ENCODE data around the gene METAP1D. TPM values are rescaled to one million over a fixed set of nuclear protein-coding genes. Genes with fewer than 3 reads are reported as not detected.

METAP1D gene
- total RNA-seq, result 4.5 to 9.9 TPM (median 4.6 TPM) in 3 replicates
- long read RNA-seq, partial matches to known transcripts, result 1 of 7 reads
- long read RNA-seq, other reads (novel, unspliced or antisense), result 3 of 7 reads

GRCh38 chr2:171999604-172000469, at the start of gene METAP1D:
Gene METAP1D (plus strand): TSS chr2:171999953. CDS start chr2:171999970, 17 bp downstream.
- DNase-seq (ENCODE audit: low spot score), result peak; percentile 95
- H3K4me1 Mint-ChIP-seq (ENCODE audit: low read depth), result peaks cover 17% of the 10 kb centered on the region
- no peaks in the 10 kb centered on the region for H3K27me3 Mint-ChIP-seq (ENCODE audit: low read depth)
- peak within 1 kb of the TSS; percentile 94 for H3K4me3 Mint-ChIP-seq (ENCODE audit: unreplicated experiment)
- no peaks in the 10 kb centered on the region for H3K36me3 Mint-ChIP-seq (ENCODE audit: low read depth)
- peak within 1 kb of the TSS; percentile 95 for H3K27ac Mint-ChIP-seq (ENCODE audit: unreplicated experiment)
- no peaks in the 10 kb centered on the region for H3K9me3 Mint-ChIP-seq (ENCODE audit: low read depth)
- no peak for TF ChIP-seq CTCF (IDR thresholded peaks at IDR 0.05)

GRCh38 chr2:171952276-171952675, 47.5 kb upstream of the METAP1D start:
- no peak for DNase-seq (ENCODE audit: low spot score)
- H3K4me3 Mint-ChIP-seq (ENCODE audit: unreplicated experiment), result no peak overlapping the region
- no peak overlapping the region for H3K27ac Mint-ChIP-seq (ENCODE audit: unreplicated experiment)
- no peaks in the 10 kb centered on the region for H3K27me3 Mint-ChIP-seq (ENCODE audit: low read depth)
- no peak for TF ChIP-seq CTCF (IDR thresholded peaks at IDR 0.05)
- H3K36me3 Mint-ChIP-seq (ENCODE audit: low read depth), result peaks cover 10% of the 10 kb centered on the region
- H3K4me1 Mint-ChIP-seq (ENCODE audit: low read depth), result peaks cover 8% of the 10 kb centered on the region
- no peaks in the 10 kb centered on the region for H3K9me3 Mint-ChIP-seq (ENCODE audit: low read depth)

GRCh38 chr2:171952748-171953147, 47.0 kb upstream of the METAP1D start:
- Mint-ChIP-seq H3K27ac (ENCODE audit: unreplicated experiment) (no peak overlapping the region), H3K27me3 (ENCODE audit: low read depth) (no peaks in the 10 kb centered on the region), H3K4me3 (ENCODE audit: unreplicated experiment) (no peak overlapping the region), H3K9me3 (ENCODE audit: low read depth) (no peaks in the 10 kb centered on the region), H3K4me1 (ENCODE audit: low read depth) (peaks cover 8% of the 10 kb centered on the region), H3K36me3 (ENCODE audit: low read depth) (peaks cover 10% of the 10 kb centered on the region)
- no peak for DNase-seq (ENCODE audit: low spot score)
- TF ChIP-seq CTCF (IDR thresholded peaks at IDR 0.05), result no peak

GRCh38 chr2:171956135-171956825, 43.5 kb upstream of the METAP1D start:
- Mint-ChIP-seq H3K27ac (ENCODE audit: unreplicated experiment) (no peak overlapping the region), H3K4me3 (ENCODE audit: unreplicated experiment) (no peak overlapping the region), H3K4me1 (ENCODE audit: low read depth) (peaks cover 26% of the 10 kb centered on the region), H3K9me3 (ENCODE audit: low read depth) (no peaks in the 10 kb centered on the region), H3K36me3 (ENCODE audit: low read depth) (peaks cover 7% of the 10 kb centered on the region), H3K27me3 (ENCODE audit: low read depth) (no peaks in the 10 kb centered on the region)
- no peak for DNase-seq (ENCODE audit: low spot score)
- no peak for TF ChIP-seq CTCF (IDR thresholded peaks at IDR 0.05)

- Mint-ChIP-seq H3K9me3 (ENCODE audit: low read depth) (no peaks in the 10 kb centered on the region), H3K4me3 (ENCODE audit: unreplicated experiment) (no peak overlapping the region), H3K27me3 (ENCODE audit: low read depth) (no peaks in the 10 kb centered on the region), H3K4me1 (ENCODE audit: low read depth) (peaks cover 27% of the 10 kb centered on the region), H3K36me3 (ENCODE audit: low read depth) (peaks cover 7% of the 10 kb centered on the region), H3K27ac (ENCODE audit: unreplicated experiment) (no peak overlapping the region)
- no peak for DNase-seq (ENCODE audit: low spot score)
- TF ChIP-seq CTCF (IDR thresholded peaks at IDR 0.05), result peak; percentile 51
Measured at GRCh38 chr2:171957061-171957460, 42.7 kb upstream of the METAP1D start.
